ENCODE data around the gene TCF4. TPM values are rescaled to one million over a fixed set of nuclear protein-coding genes. Genes with fewer than 3 reads are reported as not detected.

TCF4 gene
- total RNA-seq, 4 donors from 2014 or later: 30.3 to 51.1 (median 40.1) TPM

DNA sequence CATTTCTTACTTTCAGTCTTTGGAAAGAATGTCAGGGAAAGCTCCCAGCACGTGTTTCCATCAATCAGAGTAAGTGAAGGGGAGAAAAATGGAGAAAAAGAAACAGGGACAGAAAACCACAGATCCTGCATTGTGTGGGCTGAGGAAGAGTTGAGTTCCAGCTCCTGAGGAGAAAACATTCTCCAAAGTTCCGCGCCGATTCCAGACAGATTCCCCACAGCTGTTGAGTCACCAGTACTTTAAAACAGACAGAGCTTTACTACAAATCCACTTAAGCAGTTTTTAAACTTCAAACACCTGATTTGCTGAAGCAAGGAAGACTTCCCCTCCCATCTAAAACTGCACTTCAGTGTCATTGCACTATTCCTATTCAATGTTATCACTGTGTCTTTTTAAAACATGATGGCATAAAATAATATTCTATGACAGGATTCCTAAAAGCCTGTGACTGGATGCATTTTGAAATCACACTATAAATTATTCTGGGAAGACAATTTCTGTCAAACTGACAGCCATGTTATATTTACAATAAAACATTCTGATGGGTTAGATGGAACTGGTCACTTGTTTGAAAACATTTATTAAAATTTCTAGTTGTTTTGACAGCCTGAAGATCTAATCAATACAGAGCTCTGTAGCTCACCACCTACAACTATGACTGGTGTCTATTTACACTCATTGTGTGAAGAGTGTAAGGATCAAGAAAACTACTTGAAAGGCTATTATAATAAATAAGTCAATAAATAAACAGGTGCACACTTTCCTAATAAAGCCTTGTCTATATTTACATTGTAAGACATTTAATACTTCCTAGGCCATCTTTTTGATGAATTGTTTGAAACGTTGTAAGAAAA lies 40.9 kb downstream of the TCF4 start:
- Histone ChIP-seq H3K9me3 (no peaks in the 10 kb centered on the region), H3K4me1 (no peaks in the 10 kb centered on the region), H3K27me3 (no peaks in the 10 kb centered on the region), H3K36me3 (no peaks in the 10 kb centered on the region), H3K27ac (peak overlapping the region; percentile 19 to 48 (median 26)), H3K4me3 (no peak overlapping the region)
- TF ChIP-seq POLR2A (IDR thresholded peaks at IDR 0.05) (no peak), POLR2AphosphoS5 (IDR thresholded peaks at IDR 0.05) (no peak), CTCF (IDR thresholded peaks at IDR 0.05) (no peak), EP300 (IDR thresholded peaks at IDR 0.05; ENCODE audit: low read depth) (no peak)
- 42 to 46% methylated on average over 5 of the region's 5 CpGs for WGBS, 2 donors (ENCODE audit: low coverage in 1 of 2)
- in situ Hi-C loops (cut with MboI; ENCODE audit: low pct_ligation_motif_present in 1 of 4, low pct_unique_long_range_greater_than_20kb in 1 of 4, low sequenced_read_pairs in 3 of 4): no loop called here
- DNase-seq: no peak
- intact Hi-C loops (cut with DNase I; ENCODE audit: low total_unique reads): no loop called here

- 45 to 54% methylated on average over 1 of the region's 1 CpG for WGBS, 2 donors (ENCODE audit: low coverage in 1 of 2)
- H3K9me3 ChIP-seq: no peaks in the 10 kb centered on the region
- no peaks in the 10 kb centered on the region for H3K4me1 ChIP-seq
- TF ChIP-seq EP300 (IDR thresholded peaks at IDR 0.05; ENCODE audit: low read depth) (no peak), CTCF (IDR thresholded peaks at IDR 0.05) (no peak), POLR2AphosphoS5 (IDR thresholded peaks at IDR 0.05) (no peak), POLR2A (IDR thresholded peaks at IDR 0.05) (no peak)
- in situ Hi-C loops (cut with MboI; ENCODE audit: low pct_ligation_motif_present in 1 of 4, low pct_unique_long_range_greater_than_20kb in 1 of 4, low sequenced_read_pairs in 3 of 4): no loop called here
- intact Hi-C loops (cut with DNase I; ENCODE audit: low total_unique reads): no loop called here
- no peaks in the 10 kb centered on the region for H3K27me3 ChIP-seq
- no peak overlapping the region for H3K27ac ChIP-seq
- no peak overlapping the region for H3K4me3 ChIP-seq
- no peak for DNase-seq
- H3K36me3 ChIP-seq: no peaks in the 10 kb centered on the region
These were observed 44.0 kb downstream of the TCF4 start for GRCh38 chr18:55544014-55544413.

- WGBS, 2 donors (ENCODE audit: low coverage in 1 of 2): 38 to 61% methylated on average over 2 of the region's 2 CpGs
- Histone ChIP-seq H3K4me3 (no peak overlapping the region), H3K9me3 (no peaks in the 10 kb centered on the region), H3K27ac (no peak overlapping the region), H3K36me3 (no peaks in the 10 kb centered on the region), H3K4me1 (no peaks in the 10 kb centered on the region), H3K27me3 (no peaks in the 10 kb centered on the region)
- DNase-seq: no peak
- no peak for TF ChIP-seq POLR2A (IDR thresholded peaks at IDR 0.05)
- TF ChIP-seq CTCF (IDR thresholded peaks at IDR 0.05): no peak
- no peak for TF ChIP-seq EP300 (IDR thresholded peaks at IDR 0.05; ENCODE audit: low read depth)
- TF ChIP-seq POLR2AphosphoS5 (IDR thresholded peaks at IDR 0.05): no peak
- intact Hi-C loops (cut with DNase I; ENCODE audit: low total_unique reads) (no loop called here), in situ Hi-C loops (cut with MboI; ENCODE audit: low pct_ligation_motif_present in 1 of 4, low pct_unique_long_range_greater_than_20kb in 1 of 4, low sequenced_read_pairs in 3 of 4) (no loop called here)
These were observed 44.8 kb downstream of the TCF4 start for GRCh38 chr18:55543130-55543704.

DNA sequence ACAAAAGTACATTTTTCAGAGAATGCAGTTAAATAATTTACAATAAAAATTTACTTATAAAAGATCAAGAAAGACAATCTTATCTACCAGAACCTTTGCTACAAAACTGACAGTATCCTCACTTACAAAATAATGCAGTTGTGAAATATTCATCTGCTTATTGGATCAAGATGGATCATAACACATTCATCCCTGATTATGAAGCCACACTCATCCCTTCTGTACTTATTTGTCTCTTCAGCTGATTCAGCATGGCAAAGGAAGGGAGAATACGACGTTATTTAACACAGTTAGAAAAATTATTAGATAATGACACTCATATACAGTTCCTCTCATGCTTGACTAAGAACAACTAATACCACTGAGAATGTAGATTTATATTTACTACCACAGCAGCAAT lies 46.4 kb downstream of the TCF4 start:
- Histone ChIP-seq H3K9me3 (no peaks in the 10 kb centered on the region), H3K4me1 (no peaks in the 10 kb centered on the region), H3K4me3 (no peak overlapping the region), H3K27me3 (no peaks in the 10 kb centered on the region), H3K36me3 (no peaks in the 10 kb centered on the region), H3K27ac (no peak overlapping the region)
- intact Hi-C loops (cut with DNase I; ENCODE audit: low total_unique reads) (no loop called here), in situ Hi-C loops (cut with MboI; ENCODE audit: low pct_ligation_motif_present in 1 of 4, low pct_unique_long_range_greater_than_20kb in 1 of 4, low sequenced_read_pairs in 3 of 4) (no loop called here)
- 71 to 79% methylated on average over 2 of the region's 2 CpGs for WGBS, 2 donors (ENCODE audit: low coverage in 1 of 2)
- no peak for DNase-seq
- no peak for TF ChIP-seq POLR2A (IDR thresholded peaks at IDR 0.05)
- TF ChIP-seq EP300 (IDR thresholded peaks at IDR 0.05; ENCODE audit: low read depth): no peak
- no peak for TF ChIP-seq POLR2AphosphoS5 (IDR thresholded peaks at IDR 0.05)
- TF ChIP-seq CTCF (IDR thresholded peaks at IDR 0.05): no peak
